ENCODE data around the gene BCDIN3D. TPM values are rescaled to one million over a fixed set of nuclear protein-coding genes. Genes with fewer than 3 reads are reported as not detected.

The BCDIN3D gene
- total and polyA plus RNA-seq, 4 donors: 2.6 to 4.4 (median 3.0) TPM

DNA sequence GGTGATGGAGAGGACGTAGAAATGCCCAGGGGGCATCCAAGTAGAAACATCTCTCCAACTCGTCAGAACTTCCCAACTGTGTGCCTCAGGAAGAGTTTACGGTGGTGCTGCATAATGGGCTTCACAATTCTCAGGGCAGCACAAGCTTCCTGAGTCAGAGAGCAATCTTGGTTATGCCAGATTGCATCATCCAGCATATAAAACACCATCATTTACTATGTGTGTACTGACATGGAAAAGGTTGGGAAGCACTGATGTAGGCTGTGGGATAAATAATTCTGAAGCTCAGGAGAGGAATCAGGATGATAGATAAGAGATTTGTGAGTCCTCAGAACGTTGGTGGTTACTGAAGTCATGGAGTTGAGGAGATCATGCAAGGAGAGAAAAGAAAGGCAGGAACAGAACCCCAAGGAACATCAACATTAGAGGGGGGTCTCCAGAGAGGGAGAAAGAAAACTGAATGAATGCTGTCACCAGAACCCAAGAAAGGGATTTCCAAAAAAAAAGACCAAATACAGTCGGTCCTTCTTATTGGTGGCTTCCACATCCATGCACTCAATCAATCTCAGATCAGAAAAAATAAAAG lies 10.0 kb downstream of the BCDIN3D start:
- H3K9ac ChIP-seq (ENCODE audit: insufficient read depth in 1 of 2, low read length in 2 of 2): no peak overlapping the region
- peaks cover 0 to 8% (median 0%) of the 10 kb centered on the region in 5 donors for H3K4me1 ChIP-seq (ENCODE audit: control insufficient read depth in 5 of 5, insufficient read depth in 5 of 5, low read length in 5 of 5)
- H3K36me3 ChIP-seq (ENCODE audit: control insufficient read depth in 4 of 4, insufficient read depth in 4 of 4, low read length in 4 of 4): peaks cover 0 to 1% (median 0%) of the 10 kb centered on the region in 4 donors
- H3K27me3 ChIP-seq (ENCODE audit: control insufficient read depth in 3 of 3, insufficient read depth in 3 of 3, low read length in 2 of 3): no peaks in the 10 kb centered on the region
- peak in 1 of 3 donors; percentile 42 for DNase-seq
- no peak overlapping the region for H3K27ac ChIP-seq (ENCODE audit: low read depth in 1 of 2, low read length in 1 of 2)
- TF ChIP-seq, protein P1, sequence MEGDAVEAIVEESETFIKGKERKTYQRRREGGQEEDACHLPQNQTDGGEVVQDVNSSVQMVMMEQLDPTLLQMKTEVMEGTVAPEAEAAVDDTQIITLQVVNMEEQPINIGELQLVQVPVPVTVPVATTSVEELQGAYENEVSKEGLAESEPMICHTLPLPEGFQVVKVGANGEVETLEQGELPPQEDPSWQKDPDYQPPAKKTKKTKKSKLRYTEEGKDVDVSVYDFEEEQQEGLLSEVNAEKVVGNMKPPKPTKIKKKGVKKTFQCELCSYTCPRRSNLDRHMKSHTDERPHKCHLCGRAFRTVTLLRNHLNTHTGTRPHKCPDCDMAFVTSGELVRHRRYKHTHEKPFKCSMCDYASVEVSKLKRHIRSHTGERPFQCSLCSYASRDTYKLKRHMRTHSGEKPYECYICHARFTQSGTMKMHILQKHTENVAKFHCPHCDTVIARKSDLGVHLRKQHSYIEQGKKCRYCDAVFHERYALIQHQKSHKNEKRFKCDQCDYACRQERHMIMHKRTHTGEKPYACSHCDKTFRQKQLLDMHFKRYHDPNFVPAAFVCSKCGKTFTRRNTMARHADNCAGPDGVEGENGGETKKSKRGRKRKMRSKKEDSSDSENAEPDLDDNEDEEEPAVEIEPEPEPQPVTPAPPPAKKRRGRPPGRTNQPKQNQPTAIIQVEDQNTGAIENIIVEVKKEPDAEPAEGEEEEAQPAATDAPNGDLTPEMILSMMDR (IDR thresholded peaks at IDR 0.05; ENCODE audit: control extremely low read depth, extremely low read depth): no peak
- no peaks in the 10 kb centered on the region for H3K9me3 ChIP-seq (ENCODE audit: control insufficient read depth in 4 of 4, insufficient read depth in 3 of 4, low read length in 3 of 4)
- no peak for ATAC-seq (ENCODE audit: insufficient read depth, low FRiP score)
- no peak overlapping the region for H3K4me3 ChIP-seq
- 67 to 71% methylated on average over 5 of the region's 5 CpGs for WGBS, 2 donors

DNA sequence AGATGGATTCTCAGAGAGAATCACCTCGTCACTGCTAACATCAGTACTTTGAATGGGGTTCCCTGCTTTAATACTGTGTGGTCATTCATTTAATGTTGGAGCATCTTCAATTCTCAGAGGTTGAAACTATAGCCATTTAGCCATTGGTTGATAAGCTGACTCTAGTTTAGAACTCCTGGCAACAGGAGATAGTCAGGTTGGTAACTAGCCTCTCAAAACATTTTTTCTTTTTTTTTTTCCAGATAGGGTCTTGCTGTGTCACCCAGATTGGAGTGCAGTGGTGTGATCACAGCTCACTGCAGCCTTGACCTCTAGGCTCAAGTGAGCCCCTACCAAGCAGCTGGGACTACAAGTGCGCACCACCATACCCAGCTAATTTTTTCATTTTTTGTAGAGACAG lies 11.2 kb downstream of the BCDIN3D start:
- WGBS, 2 donors: 94 to 97% methylated on average over 2 of the region's 2 CpGs
- no peaks in the 10 kb centered on the region for H3K27me3 ChIP-seq (ENCODE audit: control insufficient read depth in 3 of 3, insufficient read depth in 3 of 3, low read length in 2 of 3)
- H3K4me3 ChIP-seq: no peak overlapping the region
- H3K4me1 ChIP-seq (ENCODE audit: control insufficient read depth in 5 of 5, insufficient read depth in 5 of 5, low read length in 5 of 5): peaks cover 0 to 15% (median 6%) of the 10 kb centered on the region in 5 donors
- DNase-seq (no peak), ATAC-seq (ENCODE audit: insufficient read depth, low FRiP score) (no peak)
- no peak overlapping the region for H3K27ac ChIP-seq (ENCODE audit: low read depth in 1 of 2, low read length in 1 of 2)
- H3K9me3 ChIP-seq (ENCODE audit: control insufficient read depth in 4 of 4, insufficient read depth in 3 of 4, low read length in 3 of 4): no peaks in the 10 kb centered on the region
- H3K9ac ChIP-seq (ENCODE audit: insufficient read depth in 1 of 2, low read length in 2 of 2): no peak overlapping the region
- no peaks in the 10 kb centered on the region for H3K36me3 ChIP-seq (ENCODE audit: control insufficient read depth in 4 of 4, insufficient read depth in 4 of 4, low read length in 4 of 4)
- TF ChIP-seq, protein P1 (IDR thresholded peaks at IDR 0.05; ENCODE audit: control extremely low read depth, extremely low read depth): no peak

DNA sequence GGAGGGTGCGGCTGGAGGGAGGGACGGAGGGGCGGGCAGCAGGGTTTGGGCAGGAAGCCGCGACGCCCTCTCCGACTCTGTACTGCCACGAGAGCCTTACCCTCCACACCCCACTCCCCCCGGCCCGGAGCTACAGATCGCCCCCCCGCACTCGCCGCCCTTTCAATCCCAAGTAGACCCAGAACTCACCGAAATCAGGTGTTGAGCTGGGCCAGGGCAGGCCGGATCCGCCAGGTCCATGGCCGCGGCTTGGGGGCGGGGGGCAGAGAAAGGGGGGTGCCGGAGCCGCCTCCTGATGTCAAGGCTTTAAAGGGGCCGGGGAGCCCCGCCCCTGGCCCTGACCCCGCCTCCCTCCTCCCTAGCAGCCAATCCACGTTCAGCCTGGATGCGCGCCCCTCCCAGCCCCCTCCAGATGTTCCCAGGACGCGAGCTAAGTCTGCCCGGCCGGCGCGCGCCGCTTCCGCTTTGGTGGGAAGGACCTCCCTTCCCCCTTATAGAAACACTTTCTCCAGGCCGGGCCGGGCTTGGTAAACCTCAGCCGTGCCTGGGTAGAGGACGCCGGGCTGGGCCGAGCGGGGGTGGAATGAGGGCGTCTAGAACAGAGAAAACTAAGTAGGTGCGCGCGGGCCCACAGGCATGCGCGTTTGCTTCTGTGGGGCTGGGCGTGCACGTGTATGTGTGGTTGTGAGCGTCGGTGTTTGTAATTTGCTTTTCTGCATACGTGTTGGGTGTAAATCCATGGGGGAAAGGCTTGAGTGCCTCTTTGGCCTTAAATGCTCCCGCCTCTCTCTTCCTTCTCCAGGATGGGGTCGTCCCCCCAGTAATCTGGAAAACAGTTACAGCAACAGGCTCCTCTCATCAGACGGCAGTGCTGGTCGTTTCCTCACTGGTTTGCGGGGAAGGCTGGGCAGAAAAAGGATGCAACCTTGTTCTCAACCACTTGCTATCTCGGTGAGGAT lies 14.5 kb downstream of the BCDIN3D start, which contains the start of gene NCKAP5L:
Gene NCKAP5L (minus strand): TSS at position 281 of the 959 bp plus-strand sequence. CDS start 24,369 bp downstream, outside the sequence.
- H3K27me3 ChIP-seq (ENCODE audit: control insufficient read depth in 3 of 3, insufficient read depth in 3 of 3, low read length in 2 of 3): no peaks in the 10 kb centered on the region
- peak within 1 kb of the TSS; percentile 95 to 96 for H3K27ac ChIP-seq (ENCODE audit: low read depth in 1 of 2, low read length in 1 of 2)
- DNase-seq: peak; percentile 98
- TF ChIP-seq, protein P1 (IDR thresholded peaks at IDR 0.05; ENCODE audit: control extremely low read depth, extremely low read depth): no peak
- H3K9ac ChIP-seq (ENCODE audit: insufficient read depth in 1 of 2, low read length in 2 of 2): peak within 1 kb of the TSS; percentile 59 to 72
- peak; percentile 98 for ATAC-seq (ENCODE audit: insufficient read depth, low FRiP score)
- peaks cover 0 to 2% (median 1%) of the 10 kb centered on the region in 4 donors for H3K36me3 ChIP-seq (ENCODE audit: control insufficient read depth in 4 of 4, insufficient read depth in 4 of 4, low read length in 4 of 4)
- WGBS, 2 donors: 0 to 1% methylated on average over 59 to 61 of the region's 61 CpGs
- peaks cover 12 to 38% (median 22%) of the 10 kb centered on the region in 5 donors for H3K4me1 ChIP-seq (ENCODE audit: control insufficient read depth in 5 of 5, insufficient read depth in 5 of 5, low read length in 5 of 5)
- H3K9me3 ChIP-seq (ENCODE audit: control insufficient read depth in 4 of 4, insufficient read depth in 3 of 4, low read length in 3 of 4): no peaks in the 10 kb centered on the region
- peak within 1 kb of the TSS; percentile 71 for H3K4me3 ChIP-seq

Data from lung (tissue), 12 donors.